HEK293T (cell line): ENCODE data around the gene PCDHGB2.
A peak's percentile ranks its signal among the peaks of the same experiment; 100 is the strongest.
"Not testable (repeated sequence)": the region's sequence is repeated elsewhere in the genome, so short reads cannot be mapped to it uniquely, and the experiment has no call there.

Experiments
- CTCF ChIA-PET: fragments of 350-600 bp; formaldehyde crosslinking; extraction: SDS; loops from one replicate; lab custom pipeline; 2021; ENCODE audit warnings: antibody characterized with exemption, inconsistent platforms; lab: Yijun Ruan, JAX
- POLR2A ChIA-PET: fragments of 350-600 bp; formaldehyde crosslinking; extraction: SDS; loops from one replicate; lab custom pipeline; 2020; ENCODE audit warnings: antibody characterized with exemption, inconsistent platforms; lab: Yijun Ruan, JAX
- DNase-seq: peaks from one replicate; pipeline ENCODE4 v3.0.0; 2012; ENCODE audit warnings: mixed read lengths; ENCODE audit errors: extremely low spot score
- ARNT ChIP-seq: fragments of 450-650 bp; IDR thresholded peaks from 2 replicates; pipeline ENCODE4 v1.6.1; 2017; ENCODE audit warnings: mild to moderate bottlenecking
- BHLHE40 ChIP-seq: fragments of 450-650 bp; IDR thresholded peaks from 2 replicates; pipeline ENCODE4 v1.6.1; 2016; ENCODE audit warnings: mild to moderate bottlenecking, moderate library complexity, borderline replicate concordance
- CTBP1 ChIP-seq: fragments of 450-650 bp; IDR thresholded peaks from 2 replicates; pipeline ENCODE4 v1.6.1; 2016; ENCODE audit warnings: borderline replicate concordance
- ELF4 ChIP-seq: fragments of 450-650 bp; IDR thresholded peaks from 2 replicates; pipeline ENCODE4 v1.6.1; 2017; ENCODE audit warnings: antibody characterized with exemption
- FOXA1 ChIP-seq: fragments of 450-650 bp; IDR thresholded peaks from 2 replicates; pipeline ENCODE4 v1.6.1; 2016; ENCODE audit warnings: mild to moderate bottlenecking
- FOXK2 ChIP-seq: fragments of 450-650 bp; IDR thresholded peaks from 2 replicates; pipeline ENCODE4 v1.6.1; 2016; ENCODE audit warnings: mild to moderate bottlenecking
- FOXM1 ChIP-seq: fragments of 450-650 bp; IDR thresholded peaks from 2 replicates; pipeline ENCODE4 v1.6.1; 2017; ENCODE audit warnings: mild to moderate bottlenecking, borderline replicate concordance
- HDGF ChIP-seq: fragments of 450-650 bp; IDR thresholded peaks from 2 replicates; pipeline ENCODE4 v1.6.1; 2017; ENCODE audit warnings: antibody characterized with exemption, borderline replicate concordance
- L3MBTL2 ChIP-seq: fragments of 450-650 bp; conservative IDR thresholded peaks from 2 replicates; pipeline ENCODE4 v1.6.1; 2016; ENCODE audit warnings: mild to moderate bottlenecking
- LEF1 ChIP-seq: fragments of 450-650 bp; IDR thresholded peaks from 2 replicates; pipeline ENCODE4 v1.6.1; 2017; ENCODE audit warnings: mild to moderate bottlenecking, borderline replicate concordance
- NFRKB ChIP-seq: fragments of 450-650 bp; IDR thresholded peaks from 2 replicates; pipeline ENCODE4 v1.6.1; 2016; ENCODE audit warnings: mild to moderate bottlenecking, moderate library complexity
- PKNOX1 ChIP-seq: fragments of 450-650 bp; IDR thresholded peaks from 2 replicates; pipeline ENCODE4 v1.6.1; 2016
- SP1 ChIP-seq: fragments of 450-650 bp; IDR thresholded peaks from 2 replicates; pipeline ENCODE4 v1.6.1; 2017
- SUZ12 ChIP-seq: fragments of 450-650 bp; IDR thresholded peaks from 2 replicates; pipeline ENCODE4 v1.6.1; 2016; ENCODE audit warnings: mild to moderate bottlenecking
- TARDBP ChIP-seq: fragments of 450-650 bp; IDR thresholded peaks from 2 replicates; pipeline ENCODE4 v1.6.1; 2016
- ZNF384 ChIP-seq: fragments of 450-650 bp; IDR thresholded peaks from 2 replicates; pipeline ENCODE4 v1.6.1; 2016

Gene PCDHGB2

GRCh38 chr5:141366016-141366896, 6.5 kb downstream of the PCDHGB2 start:
- ChIA-PET CTCF (no interaction called here), POLR2A (no interaction called here)
- DNase-seq = no peak
- TF ChIP-seq CTBP1 (no peak), NFRKB (no peak), BHLHE40 (no peak), LEF1 (no peak), ZNF384 (no peak), PKNOX1 (no peak), HDGF (no peak), SUZ12 (no peak), FOXA1 (no peak), ARNT (no peak)

- CTCF ChIA-PET = interaction anchor here (0.6 to 1.7 kb wide), 4 partner anchors 51 to 194 kb away, joined by 3 to 6 read pairs (median 4); partner anchors contain the start of gene PCDHGA11
- POLR2A ChIA-PET = no interaction called here
These were observed 10.4 kb downstream of the PCDHGB2 start, which contains the start of gene PCDHGB3 for GRCh38 chr5:141369994-141370848. TSS of gene PCDHGB3 (plus strand) at chr5:141370242. CDS start at chr5:141370395, 153 bp downstream.

GRCh38 chr5:141371572-141372475, 12.0 kb downstream of the PCDHGB2 start:
- ChIA-PET POLR2A (no interaction called here), CTCF (no interaction called here)
- DNase-seq = no peak
- TF ChIP-seq L3MBTL2 (no peak), NFRKB (no peak), CTBP1 (no peak), FOXA1 (no peak), ARNT (no peak), SUZ12 (no peak), ZNF384 (no peak)

More at GRCh38 chr5:141369994-141370848, 10.4 kb downstream of the PCDHGB2 start, which contains the start of gene PCDHGB3:
- peak; percentile 48 for DNase-seq
- TF ChIP-seq HDGF (no peak), FOXK2 (no peak), PKNOX1 (no peak)

- peak; percentile 15 for DNase-seq
- POLR2A ChIA-PET = no interaction called here
- TF ChIP-seq L3MBTL2 = no peak
- no peak for TF ChIP-seq ARNT
- TF ChIP-seq HDGF = no peak
- no peak for TF ChIP-seq LEF1
- TF ChIP-seq ZNF384 = no peak
- TF ChIP-seq SUZ12 = no peak
- no peak for TF ChIP-seq FOXA1
- no peak for TF ChIP-seq TARDBP
- TF ChIP-seq SP1 = no peak
- TF ChIP-seq FOXM1 = no peak
- no peak for TF ChIP-seq ELF4
- no peak for TF ChIP-seq CTBP1
- CTCF ChIA-PET = interaction anchor here (0.7 to 0.9 kb wide), 3 partner anchors 9 to 194 kb away, joined by 3 to 4 read pairs (median 3); partner anchors contain the start of gene PCDHGA7
These were observed 14.0 kb downstream of the PCDHGB2 start, which contains the start of gene PCDHGA6 for GRCh38 chr5:141373673-141374317. TSS of gene PCDHGA6 (plus strand) at chr5:141373891. CDS start at chr5:141374084, 193 bp downstream.

- ChIA-PET POLR2A (no interaction called here), CTCF (interaction anchor here (0.7 to 0.8 kb wide), 2 partner anchors 8 to 193 kb away, joined by 3 to 4 read pairs; partner anchors contain the start of gene PCDHGA7)
- no peak for TF ChIP-seq L3MBTL2
- TF ChIP-seq ARNT = no peak
- no peak for TF ChIP-seq FOXA1
- TF ChIP-seq LEF1 = no peak
- TF ChIP-seq PKNOX1 = no peak
- TF ChIP-seq SP1 = no peak
- no peak for TF ChIP-seq ELF4
- no peak for TF ChIP-seq SUZ12
- TF ChIP-seq NFRKB = no peak
- TF ChIP-seq FOXM1 = no peak
- TF ChIP-seq CTBP1 = no peak
- no peak for TF ChIP-seq BHLHE40
- TF ChIP-seq TARDBP = no peak
- no peak for TF ChIP-seq ZNF384
- TF ChIP-seq FOXK2 = no peak
- TF ChIP-seq HDGF = no peak
- no peak for DNase-seq
These were observed 14.8 kb downstream of the PCDHGB2 start for GRCh38 chr5:141374627-141375026.

GRCh38 chr5:141375444-141376155, 15.8 kb downstream of the PCDHGB2 start:
- CTCF ChIA-PET, DNase-seq, POLR2A ChIA-PET: not testable (repeated sequence)
